Measurements from ENCODE around the gene COA1.
"Not testable (repeated sequence)": the region's sequence is repeated elsewhere in the genome, so short reads cannot be mapped to it uniquely, and the experiment has no call there.

The COA1 gene

GRCh38 chr7:43649755-43650274, 79.5 kb downstream of the COA1 start:
- FAIRE-seq = no peak

DNA sequence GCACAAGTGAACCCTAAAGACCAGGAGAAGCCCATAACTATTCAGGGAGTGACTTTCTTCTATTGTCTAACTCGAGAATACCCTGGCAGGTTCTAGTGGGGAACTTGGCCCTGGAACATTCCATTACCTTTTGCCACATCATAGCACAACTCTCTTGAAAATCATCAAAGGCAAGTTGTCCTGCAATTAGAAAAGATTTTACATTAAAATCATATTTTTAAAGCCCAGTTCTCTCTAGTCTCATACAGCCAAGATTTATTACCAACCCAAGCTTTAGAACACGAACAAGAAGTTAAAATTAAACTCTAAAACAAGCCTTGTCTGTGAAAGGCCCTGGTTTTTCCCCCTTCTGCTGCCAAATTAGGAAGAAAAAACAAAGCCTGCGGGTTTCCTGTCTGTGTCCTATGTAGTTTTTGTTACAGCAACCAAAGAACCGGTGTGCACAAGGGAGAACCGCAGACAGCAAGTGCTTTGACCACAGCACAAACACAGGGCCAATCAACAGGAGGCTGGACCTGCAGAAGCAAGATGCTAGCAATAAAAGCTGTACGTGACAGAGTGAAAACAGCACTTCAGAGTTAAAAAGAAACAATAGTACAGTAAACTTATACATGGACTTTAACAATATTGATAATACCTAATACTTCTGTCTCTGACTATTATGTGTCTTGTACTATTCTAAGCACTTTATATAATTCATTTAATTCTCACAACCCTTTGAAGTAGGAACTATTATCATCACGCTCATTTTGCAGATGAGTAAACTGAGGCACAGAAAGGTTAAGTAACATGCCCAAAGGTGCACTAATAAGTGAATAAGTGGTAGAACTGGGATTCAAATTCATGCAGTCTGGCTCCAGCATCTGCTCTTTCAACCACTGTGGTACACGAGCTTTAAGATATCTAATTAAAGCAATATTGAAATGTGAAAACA, 80.6 kb downstream of the COA1 start:
- no peak for FAIRE-seq

GRCh38 chr7:43647673-43648472, 81.5 kb downstream of the COA1 start:
- no peak for FAIRE-seq

DNA sequence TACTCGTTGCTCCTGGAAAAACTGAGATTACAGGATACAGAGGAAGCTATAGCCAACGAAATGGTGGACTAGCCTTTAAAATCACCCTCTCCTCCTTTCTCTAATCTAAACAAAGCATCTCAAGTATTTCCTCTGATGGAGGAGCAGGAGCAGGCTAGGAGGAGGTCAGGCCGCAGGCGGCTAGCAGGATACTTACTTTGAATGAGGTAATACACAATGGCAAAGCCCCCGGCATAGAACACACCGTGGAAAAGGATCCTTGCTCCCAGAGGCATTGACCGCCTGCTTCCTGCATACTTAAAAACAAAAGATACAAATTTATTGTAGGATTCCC, 82.0 kb downstream of the COA1 start:
- no peak for FAIRE-seq

- FAIRE-seq = no peak
Measured at GRCh38 chr7:43646603-43647338, 82.6 kb downstream of the COA1 start.

GRCh38 chr7:43645699-43646226, 83.6 kb downstream of the COA1 start:
- FAIRE-seq = no peak

- no peak for FAIRE-seq
Measured at GRCh38 chr7:43643846-43644245, 85.5 kb downstream of the COA1 start.

GRCh38 chr7:43642897-43643630, 86.3 kb downstream of the COA1 start:
- FAIRE-seq = no peak

DNA sequence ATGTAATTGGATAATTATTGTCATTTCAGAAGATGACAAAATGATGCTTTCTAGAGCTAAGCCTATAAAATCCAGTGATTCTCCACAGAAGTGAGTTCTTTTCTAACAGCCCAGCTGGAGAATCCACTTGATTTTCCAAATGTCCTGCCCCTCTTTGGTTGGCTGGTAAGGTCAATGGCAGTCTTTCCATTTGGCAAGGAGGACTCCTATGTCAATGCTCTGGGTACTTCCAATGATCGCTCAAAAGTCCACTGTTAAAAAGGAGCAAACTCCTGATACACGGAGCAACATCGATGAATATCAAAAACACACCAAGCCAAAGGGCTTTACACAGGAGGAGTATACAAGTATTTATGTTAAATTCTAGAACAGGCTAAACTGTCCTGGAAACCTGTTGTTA, 88.6 kb downstream of the COA1 start:
- no peak for FAIRE-seq

- no peak for FAIRE-seq
Measured at GRCh38 chr7:43639858-43640491, 89.3 kb downstream of the COA1 start.

- FAIRE-seq = no peak
Measured at GRCh38 chr7:43637114-43637806, 92.1 kb downstream of the COA1 start.

DNA sequence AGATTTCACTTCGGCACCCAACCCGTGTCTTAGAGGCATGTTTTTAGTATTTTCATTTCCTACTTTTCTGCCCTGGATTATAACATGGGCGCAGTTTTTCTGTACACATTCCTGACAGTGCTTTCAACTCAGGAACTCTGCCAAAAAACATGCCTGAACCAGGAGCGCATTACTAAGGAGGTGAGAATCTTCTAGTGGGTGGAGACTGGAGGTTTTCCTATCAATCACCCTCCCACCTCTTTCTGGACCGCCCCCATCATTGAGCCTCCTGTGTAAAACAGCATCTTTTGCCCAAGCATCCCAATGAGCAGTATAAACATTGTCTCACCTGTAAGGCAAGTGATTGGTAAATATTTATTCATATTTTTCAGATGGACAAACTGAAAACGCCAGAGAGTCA, 93.2 kb downstream of the COA1 start:
- FAIRE-seq = no peak

- FAIRE-seq = no peak
Measured at GRCh38 chr7:43634384-43634783, 94.9 kb downstream of the COA1 start.

GRCh38 chr7:43632746-43633145, 96.6 kb downstream of the COA1 start:
- no peak for FAIRE-seq

- no peak for FAIRE-seq
Measured at GRCh38 chr7:43631559-43631958, 97.8 kb downstream of the COA1 start.

DNA sequence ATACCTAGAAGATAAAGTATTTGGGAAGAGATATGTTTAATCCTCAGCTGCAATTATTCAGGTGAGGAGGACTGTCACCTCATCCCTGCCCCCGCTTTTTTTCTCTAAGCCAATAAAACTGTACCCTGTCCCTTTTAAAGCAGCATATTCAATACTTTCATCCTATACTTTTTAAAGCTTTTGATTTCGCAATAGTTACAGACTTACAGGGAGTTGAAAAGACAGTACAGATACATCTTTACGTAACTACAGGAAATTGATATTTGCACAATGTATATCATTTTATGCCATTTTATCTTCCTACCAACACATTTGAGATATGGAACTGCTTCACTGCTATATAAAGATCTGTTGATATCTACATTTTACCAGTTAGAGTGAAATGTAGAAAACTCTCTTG, 98.8 kb downstream of the COA1 start:
- no peak for FAIRE-seq

DNA sequence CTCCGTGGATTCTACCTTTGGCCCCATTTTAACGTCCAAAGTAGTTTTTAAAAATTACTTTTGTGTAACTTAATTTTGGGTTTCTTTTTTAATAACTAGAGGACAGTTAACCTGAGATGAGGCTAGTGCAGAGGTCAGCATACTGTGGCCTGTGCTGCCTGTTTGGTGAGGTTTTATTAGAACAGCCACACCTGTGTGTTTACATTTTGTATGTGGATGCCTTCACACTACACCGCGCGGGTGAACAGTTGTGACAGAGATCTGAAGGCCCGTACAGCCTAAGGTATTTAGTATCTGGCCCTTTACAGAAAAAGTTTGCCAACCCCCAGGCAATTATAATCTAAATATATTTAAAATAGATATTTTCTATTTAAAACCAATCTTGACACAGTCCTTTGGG, 99.5 kb downstream of the COA1 start:
- no peak for FAIRE-seq

DNA sequence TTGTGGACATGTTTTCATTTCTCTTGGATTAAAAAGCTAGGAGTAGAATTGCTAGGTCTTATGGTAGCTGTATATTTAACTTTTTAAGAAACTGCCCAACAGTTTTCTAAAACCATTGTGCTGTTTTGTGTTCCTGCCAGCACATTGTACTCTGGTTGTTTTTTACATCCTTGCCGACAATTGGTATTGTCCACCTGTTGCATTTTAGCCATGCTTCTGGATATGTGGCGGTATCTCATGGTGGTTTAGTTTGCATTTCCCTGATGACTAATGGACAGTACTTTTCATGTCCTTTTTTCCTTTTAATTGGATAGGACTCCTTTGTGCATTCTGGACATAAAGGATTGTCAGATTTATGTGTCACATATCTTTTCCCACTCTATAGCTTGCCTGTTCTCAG, 100.9 kb downstream of the COA1 start:
- no peak for FAIRE-seq

GRCh38 chr7:43627798-43628197, 101.5 kb downstream of the COA1 start:
- FAIRE-seq = not testable (repeated sequence)

- no peak for FAIRE-seq
Measured at GRCh38 chr7:43626695-43627094, 102.6 kb downstream of the COA1 start.

- no peak for FAIRE-seq
Measured at GRCh38 chr7:43625980-43626379, 103.3 kb downstream of the COA1 start.

Measured in TTC549 (cell line).